A549 (cell line): ENCODE results near the gene COLEC12. TPM values are rescaled to one million over a fixed set of nuclear protein-coding genes. Genes with fewer than 3 reads are reported as not detected.

Experiments
- ATAC-seq, 2 experiments: fragments of 200-7000 bp in 1 of 2; fragments of >200 bp in 1 of 2; cut with Nextera tagmentation in 1 of 2; cut with Tn5 transposase in 1 of 2; 3 replicates each; pipeline versions ENCODE4 v1.8.0 to v1.9.1; 2018 to 2020; ENCODE audit warnings: mild to moderate bottlenecking in 1 of 2, moderate library complexity in 1 of 2
- CTCF ChIA-PET: fragments of 300-600 bp; sonication (Branson Sonifier 250); formaldehyde crosslinking; extraction: SDS; loops from one replicate; lab custom pipeline; 2021; ENCODE audit warnings: antibody characterized with exemption, inconsistent platforms; lab: Yijun Ruan, JAX
- POLR2A ChIA-PET: fragments of 350-600 bp; formaldehyde crosslinking; extraction: SDS; loops from one replicate; lab custom pipeline; 2021; ENCODE audit warnings: antibody characterized with exemption, inconsistent platforms; lab: Yijun Ruan, JAX
- DNase-seq, 2 experiments: peaks; one replicate each; pipeline versions ENCODE4 v3.0.0 to v3.0.0-alpha.2; 2011 to 2016; ENCODE audit warnings: low read depth in 1 of 2, low spot score in 1 of 2
- FAIRE-seq: peaks from 2 replicates; lab custom pipeline; 2011; peaks lifted over from hg19 to GRCh38; lab: Jason Lieb, UNC
- H3K27ac ChIP-seq, 2 experiments: fragments of >200 bp; sonication (Bioruptor Twin); formaldehyde crosslinking; 3 replicates each; pipeline ENCODE4 v1.5.1; 2016 to 2017
- H3K4me1 ChIP-seq: fragments of >200 bp; sonication (Bioruptor Twin); formaldehyde crosslinking; 3 replicates; pipeline ENCODE4 v1.6.1; 2016
- H3K4me2 ChIP-seq: fragments of >200 bp; sonication (Bioruptor Twin); formaldehyde crosslinking; 3 replicates; pipeline ENCODE4 v1.6.1; 2016
- H3K4me3 ChIP-seq: fragments of >200 bp; sonication (Bioruptor Twin); formaldehyde crosslinking; 3 replicates; pipeline ENCODE4 v1.5.1; 2016
- H3K9me3 ChIP-seq: fragments of >200 bp; sonication (Bioruptor Twin); formaldehyde crosslinking; 3 replicates; pipeline ENCODE4 v1.6.1; 2016
- CBX2 ChIP-seq: fragments of 200-600 bp; sonication (generic); IDR thresholded peaks from 2 replicates; pipeline ENCODE4 v1.6.1; 2016; ENCODE audit warnings: low read depth, mild to moderate bottlenecking, borderline replicate concordance
- CBX8 ChIP-seq: fragments of 200-600 bp; sonication (generic); IDR thresholded peaks from 2 replicates; pipeline ENCODE4 v1.6.1; 2016
- CEBPB ChIP-seq, 2 experiments: fragments of >200 bp in 1 of 2; sonication (Bioruptor Twin) in 1 of 2; formaldehyde crosslinking in 1 of 2; IDR thresholded peaks; 2 replicates each; pipeline ENCODE4 v1.6.1; 2012 to 2016
- CHD2 ChIP-seq: fragments of 150-350 bp; IDR thresholded peaks from 2 replicates; pipeline ENCODE4 v1.6.1; 2014; ENCODE audit warnings: low read length; ENCODE audit not compliant: partially characterized antibody
- CHD4 ChIP-seq: fragments of 200-600 bp; sonication (generic); IDR thresholded peaks from 2 replicates; pipeline ENCODE4 v1.6.1; 2016; ENCODE audit warnings: antibody characterized with exemption, mild to moderate bottlenecking, borderline replicate concordance
- E2F6 ChIP-seq: IDR thresholded peaks from 2 replicates; pipeline ENCODE4 v1.6.1; 2012; ENCODE audit warnings: low read depth, borderline replicate concordance
- EHF ChIP-seq: fragments of 250-450 bp; sonication (Bioruptor Pico); IDR thresholded peaks from 2 replicates; pipeline ENCODE4 v1.5.0; 2020; ENCODE audit warnings: mild to moderate bottlenecking
- EHMT2 ChIP-seq: fragments of 200-600 bp; sonication (generic); IDR thresholded peaks from 2 replicates; pipeline ENCODE4 v1.6.1; 2016; ENCODE audit warnings: antibody characterized with exemption, low read depth, mild to moderate bottlenecking, moderate library complexity
- ESRRA ChIP-seq: fragments of 150-350 bp; IDR thresholded peaks from 2 replicates; pipeline ENCODE4 v1.6.1; 2014; ENCODE audit warnings: mild to moderate bottlenecking, low read length, borderline replicate concordance
- FOSB ChIP-seq: fragments of 250-450 bp; sonication (Bioruptor Pico); IDR thresholded peaks from 2 replicates; pipeline ENCODE4 v1.5.0; 2020; ENCODE audit warnings: mild to moderate bottlenecking, moderate library complexity
- GATA3 ChIP-seq: IDR thresholded peaks from 2 replicates; pipeline ENCODE4 v1.6.1; 2012; ENCODE audit warnings: borderline replicate concordance
- HES2 ChIP-seq: fragments of >200 bp; sonication (Bioruptor Twin); formaldehyde crosslinking; IDR thresholded peaks from 2 replicates; pipeline ENCODE4 v1.6.1; 2016
- HEYL ChIP-seq: fragments of 250-450 bp; sonication (Bioruptor Pico); IDR thresholded peaks from 2 replicates; pipeline ENCODE4 v1.8.0; 2021; ENCODE audit warnings: mild to moderate bottlenecking, moderate library complexity
- HOXB13 ChIP-seq: fragments of 250-450 bp; sonication (Bioruptor Pico); IDR thresholded peaks from 2 replicates; pipeline ENCODE4 v1.5.0; 2020; ENCODE audit warnings: low read depth, mild to moderate bottlenecking, moderate library complexity
- JUN ChIP-seq, 2 experiments: fragments of >200 bp; sonication (Bioruptor Twin); formaldehyde crosslinking; IDR thresholded peaks; 2 replicates in 1 of 2; 3 replicates in 1 of 2; pipeline ENCODE4 v1.6.1; 2016 to 2017
- KDM5A ChIP-seq: fragments of 200-600 bp; sonication (generic); IDR thresholded peaks from 2 replicates; pipeline ENCODE4 v1.6.1; 2016; ENCODE audit warnings: antibody characterized with exemption, mild to moderate bottlenecking
- MAFK ChIP-seq: fragments of 450-650 bp; IDR thresholded peaks from 2 replicates; pipeline ENCODE4 v1.6.1; 2014; ENCODE audit not compliant: partially characterized antibody
- MAX ChIP-seq: IDR thresholded peaks from 2 replicates; pipeline ENCODE4 v1.6.1; 2012
- NPAS2 ChIP-seq: fragments of 250-450 bp; sonication (Bioruptor Pico); IDR thresholded peaks from 2 replicates; pipeline ENCODE4 v1.8.0; 2022; ENCODE audit warnings: mild to moderate bottlenecking, moderate library complexity, borderline replicate concordance
- NR3C1 ChIP-seq: fragments of >200 bp; sonication (Bioruptor Twin); formaldehyde crosslinking; IDR thresholded peaks from 3 replicates; pipeline ENCODE4 v1.6.1; 2017
- PHF8 ChIP-seq: fragments of 200-600 bp; sonication (generic); IDR thresholded peaks from 2 replicates; pipeline ENCODE4 v1.6.1; 2016; ENCODE audit warnings: low read depth, mild to moderate bottlenecking, antibody characterized with exemption, moderate library complexity, borderline replicate concordance
- POLR2AphosphoS2 ChIP-seq: conservative IDR thresholded peaks from 2 replicates; pipeline ENCODE4 v1.6.1; 2012; ENCODE audit warnings: low read length, improper control_type of control experiment, inconsistent platforms
- RCOR1 ChIP-seq: fragments of 150-350 bp; IDR thresholded peaks from 2 replicates; pipeline ENCODE4 v1.6.1; 2014; ENCODE audit warnings: antibody characterized with exemption, low read length, low read depth
- RFX5 ChIP-seq: fragments of 450-650 bp; IDR thresholded peaks from 2 replicates; pipeline ENCODE4 v1.7.1; 2014; ENCODE audit warnings: antibody characterized with exemption, mild to moderate bottlenecking, moderate library complexity
- RNF2 ChIP-seq: fragments of 200-600 bp; sonication (generic); IDR thresholded peaks from 2 replicates; pipeline ENCODE4 v1.6.1; 2016; ENCODE audit warnings: low read depth, mild to moderate bottlenecking, antibody characterized with exemption, moderate library complexity, borderline replicate concordance
- SREBF2 ChIP-seq: fragments of 450-650 bp; IDR thresholded peaks from 2 replicates; pipeline ENCODE4 v1.6.1; 2014; ENCODE audit warnings: mild to moderate bottlenecking, moderate library complexity
- TP53 ChIP-seq: fragments of 250-450 bp; sonication (Bioruptor Pico); IDR thresholded peaks from 2 replicates; pipeline ENCODE4 v1.5.0; 2021; ENCODE audit warnings: mild to moderate bottlenecking, moderate library complexity
- ZC3H11A ChIP-seq: fragments of 450-650 bp; IDR thresholded peaks from 2 replicates; pipeline ENCODE4 v1.6.1; 2014; ENCODE audit warnings: antibody characterized with exemption, mild to moderate bottlenecking
- ZFP36 ChIP-seq: fragments of 450-650 bp; IDR thresholded peaks from 2 replicates; pipeline ENCODE4 v1.6.1; 2014; ENCODE audit warnings: borderline replicate concordance; ENCODE audit not compliant: partially characterized antibody
- ZNF302 ChIP-seq: fragments of 250-450 bp; sonication (Bioruptor Pico); IDR thresholded peaks from 2 replicates; pipeline ENCODE4 v1.9.0; 2021; ENCODE audit warnings: inconsistent platforms, mild to moderate bottlenecking, moderate library complexity
- WGBS: methylation state at CpG from one replicate; pipeline ENCODE4 v1.1.6; 2017; ENCODE audit errors: missing lambda C conversion rate; 5-methylcytosine and 5-hydroxymethylcytosine counted together
- polyA plus RNA-seq, 4 experiments: library from polyadenylated mRNA; depleted of rRNA in 3 of 4; stranded (reverse); fragments of >200 nt; fragmentation: RNase III in 1 of 4; extraction: RNeasy Plus Mini Kit Qiagen cat#74134 plus additional on column Dnase treatment in 1 of 4; gene quantifications; 2 replicates in 3 of 4; 3 replicates in 1 of 4; pipeline ENCODE4 v1.2.3, GENCODE V29; 2011 to 2017
- TF ChIP-seq, protein P1 (sequence below): IDR thresholded peaks from 2 replicates; pipeline ENCODE4 v1.6.1; 2012
- TF ChIP-seq, protein P2 (sequence below): fragments of >200 bp; sonication (Bioruptor Twin); formaldehyde crosslinking; IDR thresholded peaks from 3 replicates; pipeline ENCODE4 v1.5.1; 2016

COLEC12 gene
- polyA plus RNA-seq, 2 of the 4 experiments (the other 2 are of a cell fraction) = 0.01 TPM; not detected in 1

DNA sequence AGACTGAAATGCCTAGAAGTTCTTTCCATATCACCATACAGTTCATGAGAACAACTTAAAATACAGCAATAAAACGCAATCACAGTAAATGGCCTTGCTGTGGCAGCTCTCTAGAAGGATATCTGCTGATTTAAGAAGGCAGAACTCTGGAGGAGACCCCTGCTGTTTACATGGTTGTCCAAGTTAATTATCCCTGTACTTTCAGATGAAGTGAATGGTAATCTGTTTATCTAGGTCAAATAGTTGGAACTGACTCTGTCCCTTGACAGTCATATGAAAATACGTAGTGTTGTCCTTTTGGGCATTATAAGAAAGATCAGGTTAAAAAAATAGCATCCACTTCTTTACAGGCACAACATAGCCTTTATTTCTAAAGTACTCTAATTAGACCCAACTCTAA lies 115.6 kb downstream of the COLEC12 start:
- ChIA-PET CTCF (no interaction called here), POLR2A (no interaction called here)
- DNase-seq (no peak), FAIRE-seq (no peak), ATAC-seq (no peak)
- Histone ChIP-seq H3K4me1 (no peaks in the 10 kb centered on the region), H3K4me2 (no peak overlapping the region), H3K27ac (no peak overlapping the region), H3K4me3 (no peak overlapping the region), H3K9me3 (no peaks in the 10 kb centered on the region)
- WGBS = 30% methylated on average over 2 of the region's 2 CpGs
- TF ChIP-seq KDM5A (no peak), TP53 (CRISPR knock-in tag) (no peak), CHD4 (no peak), CEBPB (IDR thresholded peaks at IDR 0.05) (no peak), ZNF302 (CRISPR knock-in tag) (no peak), MAX (no peak), GATA3 (no peak), HEYL (CRISPR knock-in tag) (no peak), FOSB (CRISPR knock-in tag) (no peak), PHF8 (no peak), NR3C1 (no peak), E2F6 (no peak), CHD2 (no peak)
- TF ChIP-seq, protein P1, sequence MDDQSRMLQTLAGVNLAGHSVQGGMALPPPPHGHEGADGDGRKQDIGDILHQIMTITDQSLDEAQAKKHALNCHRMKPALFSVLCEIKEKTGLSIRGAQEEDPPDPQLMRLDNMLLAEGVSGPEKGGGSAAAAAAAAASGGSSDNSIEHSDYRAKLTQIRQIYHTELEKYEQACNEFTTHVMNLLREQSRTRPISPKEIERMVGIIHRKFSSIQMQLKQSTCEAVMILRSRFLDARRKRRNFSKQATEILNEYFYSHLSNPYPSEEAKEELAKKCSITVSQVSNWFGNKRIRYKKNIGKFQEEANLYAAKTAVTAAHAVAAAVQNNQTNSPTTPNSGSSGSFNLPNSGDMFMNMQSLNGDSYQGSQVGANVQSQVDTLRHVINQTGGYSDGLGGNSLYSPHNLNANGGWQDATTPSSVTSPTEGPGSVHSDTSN = no peak

DNA sequence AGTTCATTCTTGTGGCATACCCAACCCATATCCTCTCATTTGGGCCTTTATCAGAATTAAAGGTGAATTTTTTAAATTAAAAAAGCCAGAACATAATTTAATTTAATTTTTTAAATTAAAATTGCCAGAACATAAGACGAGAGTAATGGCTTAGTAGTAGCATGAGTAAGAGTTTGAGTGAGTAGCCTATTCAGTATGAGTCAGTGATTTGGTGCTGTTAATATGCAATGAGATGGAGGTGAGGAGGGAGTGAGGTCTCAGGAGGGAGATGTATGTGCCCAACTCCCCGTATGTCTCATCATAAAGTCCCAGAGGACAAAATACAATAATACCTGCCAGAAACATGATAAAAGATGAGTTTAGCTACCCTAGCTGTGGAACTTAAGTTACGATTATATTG lies 117.4 kb downstream of the COLEC12 start:
- Histone ChIP-seq H3K27ac (no peak overlapping the region), H3K4me3 (no peak overlapping the region), H3K9me3 (no peaks in the 10 kb centered on the region), H3K4me2 (no peak overlapping the region), H3K4me1 (no peaks in the 10 kb centered on the region)
- TF ChIP-seq NPAS2 (no peak), CBX8 (no peak), TP53 (CRISPR knock-in tag) (no peak), ZFP36 (no peak), EHMT2 (no peak), POLR2AphosphoS2 (no peak), EHF (no peak)
- TF ChIP-seq, protein P2, sequence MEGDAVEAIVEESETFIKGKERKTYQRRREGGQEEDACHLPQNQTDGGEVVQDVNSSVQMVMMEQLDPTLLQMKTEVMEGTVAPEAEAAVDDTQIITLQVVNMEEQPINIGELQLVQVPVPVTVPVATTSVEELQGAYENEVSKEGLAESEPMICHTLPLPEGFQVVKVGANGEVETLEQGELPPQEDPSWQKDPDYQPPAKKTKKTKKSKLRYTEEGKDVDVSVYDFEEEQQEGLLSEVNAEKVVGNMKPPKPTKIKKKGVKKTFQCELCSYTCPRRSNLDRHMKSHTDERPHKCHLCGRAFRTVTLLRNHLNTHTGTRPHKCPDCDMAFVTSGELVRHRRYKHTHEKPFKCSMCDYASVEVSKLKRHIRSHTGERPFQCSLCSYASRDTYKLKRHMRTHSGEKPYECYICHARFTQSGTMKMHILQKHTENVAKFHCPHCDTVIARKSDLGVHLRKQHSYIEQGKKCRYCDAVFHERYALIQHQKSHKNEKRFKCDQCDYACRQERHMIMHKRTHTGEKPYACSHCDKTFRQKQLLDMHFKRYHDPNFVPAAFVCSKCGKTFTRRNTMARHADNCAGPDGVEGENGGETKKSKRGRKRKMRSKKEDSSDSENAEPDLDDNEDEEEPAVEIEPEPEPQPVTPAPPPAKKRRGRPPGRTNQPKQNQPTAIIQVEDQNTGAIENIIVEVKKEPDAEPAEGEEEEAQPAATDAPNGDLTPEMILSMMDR = no peak
- WGBS = 19% methylated on average over 3 of the region's 3 CpGs
- ATAC-seq = no peak
- ChIA-PET POLR2A (no interaction called here), CTCF (no interaction called here)
- no peak for FAIRE-seq
- no peak for DNase-seq

DNA sequence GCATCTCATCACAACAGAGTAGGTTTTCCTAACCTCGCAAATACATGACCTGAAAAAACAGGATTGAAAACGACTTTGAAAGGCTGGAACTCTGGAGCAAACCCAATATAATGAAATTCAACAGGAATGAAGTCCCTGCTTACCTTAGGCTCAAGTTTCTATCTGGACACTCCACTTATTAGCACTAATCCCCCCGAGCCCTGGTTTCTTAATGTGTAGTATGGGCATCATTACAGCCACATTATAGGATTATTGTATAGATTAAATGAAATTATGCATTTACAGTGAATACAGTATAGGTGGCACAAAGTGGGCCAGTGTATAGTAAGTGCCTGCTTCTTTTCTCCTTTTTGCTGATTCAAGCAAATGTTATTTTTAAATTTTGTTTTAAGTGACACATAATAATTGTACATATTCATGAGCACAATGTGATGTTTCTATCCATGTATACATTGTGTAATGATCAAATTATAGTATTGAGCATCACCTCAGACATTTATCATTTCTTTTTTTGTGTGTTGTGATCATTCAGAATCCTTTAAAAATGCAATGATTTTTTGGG lies 118.0 kb downstream of the COLEC12 start:
- ChIA-PET CTCF (no interaction called here), POLR2A (no interaction called here)
- Histone ChIP-seq H3K27ac (no peak overlapping the region), H3K9me3 (no peaks in the 10 kb centered on the region), H3K4me1 (no peaks in the 10 kb centered on the region), H3K4me2 (no peak overlapping the region), H3K4me3 (no peak overlapping the region)
- FAIRE-seq = no peak
- WGBS = 14% methylated on average over 3 of the region's 3 CpGs
- no peak for DNase-seq
- ATAC-seq = no peak
- no peak for TF ChIP-seq ZC3H11A
- TF ChIP-seq HOXB13 (CRISPR knock-in tag) = no peak
- TF ChIP-seq CBX8 = 0 out of 2 replicates have a peak, but pooled peaks have one; percentile 58
- TF ChIP-seq RNF2 = peak; percentile 73; the same call in 1 of the 2 replicates
- no peak for TF ChIP-seq MAX
- no peak for TF ChIP-seq RCOR1
- TF ChIP-seq HES2 = no peak
- no peak for TF ChIP-seq ESRRA
- TF ChIP-seq, protein P1 = no peak
- no peak for TF ChIP-seq RFX5
- peak; percentile 47 for TF ChIP-seq MAFK
- TF ChIP-seq CBX2 = no peak
- TF ChIP-seq FOSB (CRISPR knock-in tag) = no peak
- TF ChIP-seq SREBF2 = no peak
- no peak for TF ChIP-seq JUN (IDR thresholded peaks at IDR 0.05)
